ENCODE measurements around the gene IP6K3. TPM values are rescaled to one million over a fixed set of nuclear protein-coding genes. Genes with fewer than 3 reads are reported as not detected.

Gene IP6K3
- total and polyA plus RNA-seq, 5 experiments from 2014 or later: not detected

- no peak overlapping the region for H3K4me3 Mint-ChIP-seq
- peaks cover 2 to 6% (median 5%) of the 10 kb centered on the region in 4 donors for H3K4me1 Mint-ChIP-seq
- ATAC-seq (no peak), DNase-seq (peak in 1 of 10 donors; percentile 47)
- H3K9me3 Mint-ChIP-seq: no peaks in the 10 kb centered on the region
- no peak overlapping the region for H3K27ac Mint-ChIP-seq
- peaks cover 0 to 10% (median 5%) of the 10 kb centered on the region in 5 donors for H3K27me3 Mint-ChIP-seq
- POLR2A ChIA-PET: interaction anchor here (0.6 kb wide), 1 partner anchor 396 kb away, joined by 3 read pairs; no protein-coding TSS in a partner anchor
- no peaks in the 10 kb centered on the region for H3K36me3 Mint-ChIP-seq
Measured at GRCh38 chr6:33742092-33742491, 4.6 kb downstream of the IP6K3 start.

- DNase-seq (peak in 1 of 10 donors; percentile 16), ATAC-seq (no peak)
- H3K27me3 Mint-ChIP-seq: peaks cover 0 to 9% (median 5%) of the 10 kb centered on the region in 5 donors
- no peaks in the 10 kb centered on the region for H3K9me3 Mint-ChIP-seq
- no peaks in the 10 kb centered on the region for H3K36me3 Mint-ChIP-seq
- no peak overlapping the region for H3K27ac Mint-ChIP-seq
- POLR2A ChIA-PET: no interaction called here
- no peak overlapping the region for H3K4me3 Mint-ChIP-seq
- peaks cover 2 to 6% (median 5%) of the 10 kb centered on the region in 4 donors for H3K4me1 Mint-ChIP-seq
Measured at GRCh38 chr6:33740794-33741193, 5.9 kb downstream of the IP6K3 start.

- POLR2A ChIA-PET: no interaction called here
- H3K4me3 Mint-ChIP-seq: no peak overlapping the region
- no peaks in the 10 kb centered on the region for H3K9me3 Mint-ChIP-seq
- peaks cover 2 to 6% (median 5%) of the 10 kb centered on the region in 4 donors for H3K4me1 Mint-ChIP-seq
- H3K27ac Mint-ChIP-seq: no peak overlapping the region
- DNase-seq (peak in 1 of 10 donors; percentile 32), ATAC-seq (no peak)
- H3K36me3 Mint-ChIP-seq: no peaks in the 10 kb centered on the region
- H3K27me3 Mint-ChIP-seq: peaks cover 0 to 9% (median 5%) of the 10 kb centered on the region in 5 donors
Measured at GRCh38 chr6:33740204-33740608, 6.5 kb downstream of the IP6K3 start.

GRCh38 chr6:33739571-33739970, 7.1 kb downstream of the IP6K3 start:
- H3K27me3 Mint-ChIP-seq: peaks cover 0 to 9% (median 5%) of the 10 kb centered on the region in 5 donors
- no peaks in the 10 kb centered on the region for H3K9me3 Mint-ChIP-seq
- DNase-seq (peak in 1 of 10 donors; percentile 18), ATAC-seq (no peak)
- H3K27ac Mint-ChIP-seq: no peak overlapping the region
- POLR2A ChIA-PET: no interaction called here
- no peaks in the 10 kb centered on the region for H3K36me3 Mint-ChIP-seq
- peaks cover 2 to 6% (median 5%) of the 10 kb centered on the region in 4 donors for H3K4me1 Mint-ChIP-seq
- no peak overlapping the region for H3K4me3 Mint-ChIP-seq

- H3K36me3 Mint-ChIP-seq: no peaks in the 10 kb centered on the region
- ATAC-seq (no peak), DNase-seq (peak in 1 of 10 donors; percentile 40)
- H3K9me3 Mint-ChIP-seq: no peaks in the 10 kb centered on the region
- H3K27me3 Mint-ChIP-seq: peaks cover 0 to 9% (median 4%) of the 10 kb centered on the region in 5 donors
- POLR2A ChIA-PET: no interaction called here
- H3K27ac Mint-ChIP-seq: no peak overlapping the region
- H3K4me1 Mint-ChIP-seq: peaks cover 0 to 2% (median 0%) of the 10 kb centered on the region in 4 donors
- no peak overlapping the region for H3K4me3 Mint-ChIP-seq
Measured at GRCh38 chr6:33738879-33739278, 7.8 kb downstream of the IP6K3 start.

GRCh38 chr6:33738153-33738552, 8.6 kb downstream of the IP6K3 start:
- Mint-ChIP-seq H3K27ac (no peak overlapping the region), H3K4me3 (no peak overlapping the region), H3K27me3 (peaks cover 0 to 9% (median 4%) of the 10 kb centered on the region in 5 donors), H3K9me3 (no peaks in the 10 kb centered on the region), H3K4me1 (peaks cover 0 to 2% (median 0%) of the 10 kb centered on the region in 4 donors), H3K36me3 (no peaks in the 10 kb centered on the region)
- DNase-seq (peak in 1 of 10 donors; percentile 19), ATAC-seq (no peak)
- POLR2A ChIA-PET: no interaction called here

- ATAC-seq (no peak), DNase-seq (peak in 1 of 10 donors; percentile 51)
- H3K4me1 Mint-ChIP-seq: no peaks in the 10 kb centered on the region
Measured at GRCh38 chr6:33737267-33738026, 9.3 kb downstream of the IP6K3 start.

GRCh38 chr6:33735216-33735615, 11.5 kb downstream of the IP6K3 start:
- H3K27ac Mint-ChIP-seq: peak overlapping the region in 1 of 10 donors; percentile 33
- H3K4me3 Mint-ChIP-seq: no peak overlapping the region
- H3K9me3 Mint-ChIP-seq: no peaks in the 10 kb centered on the region
- H3K36me3 Mint-ChIP-seq: no peaks in the 10 kb centered on the region
- no peak for ATAC-seq
- H3K4me1 Mint-ChIP-seq: peaks cover 0 to 2% (median 0%) of the 10 kb centered on the region in 4 donors
- DNase-seq: peak in 1 of 10 donors; percentile 31
- H3K27me3 Mint-ChIP-seq: no peaks in the 10 kb centered on the region
- POLR2A ChIA-PET: no interaction called here

More at GRCh38 chr6:33737267-33738026, 9.3 kb downstream of the IP6K3 start:
- Mint-ChIP-seq H3K27ac (no peak overlapping the region), H3K9me3 (no peaks in the 10 kb centered on the region), H3K4me3 (no peak overlapping the region), H3K36me3 (no peaks in the 10 kb centered on the region), H3K27me3 (peaks cover 0 to 3% (median 0%) of the 10 kb centered on the region in 5 donors)
- POLR2A ChIA-PET: no interaction called here

GRCh38 chr6:33733709-33734007, 13.0 kb downstream of the IP6K3 start:
- POLR2A ChIA-PET: no interaction called here
- peaks cover 0 to 3% (median 0%) of the 10 kb centered on the region in 4 donors for H3K4me1 Mint-ChIP-seq

GRCh38 chr6:33732817-33733708, 13.6 kb downstream of the IP6K3 start:
- Mint-ChIP-seq H3K36me3 (no peaks in the 10 kb centered on the region), H3K4me3 (no peak overlapping the region), H3K27me3 (no peaks in the 10 kb centered on the region), H3K9me3 (no peaks in the 10 kb centered on the region), H3K4me1 (peaks cover 0 to 3% (median 0%) of the 10 kb centered on the region in 4 donors), H3K27ac (peak overlapping the region in 1 of 10 donors; percentile 41)
- POLR2A ChIA-PET: interaction anchor here (0.9 kb wide), 1 partner anchor 1154 kb away, joined by 3 read pairs; no protein-coding TSS in a partner anchor
- ATAC-seq: no peak
- DNase-seq: peak in 1 of 10 donors; percentile 37

More at GRCh38 chr6:33733709-33734007, 13.0 kb downstream of the IP6K3 start:
- no peaks in the 10 kb centered on the region for H3K36me3 Mint-ChIP-seq
- DNase-seq (peak in 1 of 10 donors; percentile 22), ATAC-seq (no peak)
- no peaks in the 10 kb centered on the region for H3K27me3 Mint-ChIP-seq
- no peak overlapping the region for H3K27ac Mint-ChIP-seq
- H3K9me3 Mint-ChIP-seq: no peaks in the 10 kb centered on the region
- H3K4me3 Mint-ChIP-seq: no peak overlapping the region

GRCh38 chr6:33732385-33732784, 14.3 kb downstream of the IP6K3 start:
- Mint-ChIP-seq H3K27ac (no peak overlapping the region), H3K36me3 (no peaks in the 10 kb centered on the region), H3K4me3 (no peak overlapping the region), H3K27me3 (no peaks in the 10 kb centered on the region), H3K9me3 (no peaks in the 10 kb centered on the region), H3K4me1 (peaks cover 0 to 3% (median 0%) of the 10 kb centered on the region in 4 donors)
- DNase-seq (peak in 1 of 10 donors; percentile 61), ATAC-seq (no peak)
- POLR2A ChIA-PET: interaction anchor here (0.9 kb wide), 1 partner anchor 1154 kb away, joined by 3 read pairs; no protein-coding TSS in a partner anchor

GRCh38 chr6:33731751-33732282, 14.9 kb downstream of the IP6K3 start:
- Mint-ChIP-seq H3K4me1 (peaks cover 0 to 3% (median 0%) of the 10 kb centered on the region in 4 donors), H3K4me3 (no peak overlapping the region), H3K27me3 (no peaks in the 10 kb centered on the region), H3K36me3 (no peaks in the 10 kb centered on the region), H3K9me3 (no peaks in the 10 kb centered on the region), H3K27ac (peak overlapping the region in 1 of 10 donors; percentile 11)
- ATAC-seq: no peak
- POLR2A ChIA-PET: interaction anchor here (0.9 kb wide), 1 partner anchor 1155 kb away, joined by 3 read pairs; no protein-coding TSS in a partner anchor
- no peak for DNase-seq
